ENCODE data around the gene COL1A2.

Gene COL1A2

GRCh38 chr7:94439893-94440381 is 45.2 kb downstream of the COL1A2 start:
- DNase-seq, result no peak

- no peak for DNase-seq
Measured at GRCh38 chr7:94440451-94441039, 45.9 kb downstream of the COL1A2 start.

- DNase-seq, result no peak
Measured at GRCh38 chr7:94441138-94441537, 46.4 kb downstream of the COL1A2 start.

- DNase-seq, result no peak
Measured at GRCh38 chr7:94442639-94443038, 47.9 kb downstream of the COL1A2 start.

GRCh38 chr7:94444813-94445212 is 50.1 kb downstream of the COL1A2 start:
- no peak for DNase-seq

- DNase-seq, result no peak
Measured at GRCh38 chr7:94445696-94446194, 51.0 kb downstream of the COL1A2 start.

GRCh38 chr7:94446308-94446707 is 51.6 kb downstream of the COL1A2 start:
- DNase-seq, result no peak

- DNase-seq, result peak; percentile 78
Measured at GRCh38 chr7:94449151-94449725, 54.5 kb downstream of the COL1A2 start.

- no peak for DNase-seq
Measured at GRCh38 chr7:94450044-94450697, 55.5 kb downstream of the COL1A2 start.

GRCh38 chr7:94451187-94451586 is 56.5 kb downstream of the COL1A2 start:
- DNase-seq, result no peak

- no peak for DNase-seq
Measured at GRCh38 chr7:94452239-94452638, 57.5 kb downstream of the COL1A2 start.

- no peak for DNase-seq
Measured at GRCh38 chr7:94453898-94454297, 59.2 kb downstream of the COL1A2 start.

GRCh38 chr7:94458041-94458440 is 63.3 kb downstream of the COL1A2 start:
- DNase-seq, result no peak

GRCh38 chr7:94466516-94466915 is 71.8 kb downstream of the COL1A2 start:
- no peak for DNase-seq

- DNase-seq, result no peak
Measured at GRCh38 chr7:94471604-94472003, 76.9 kb downstream of the COL1A2 start.

- no peak for DNase-seq
Measured at GRCh38 chr7:94472608-94473007, 77.9 kb downstream of the COL1A2 start.

- DNase-seq, result no peak
Measured at GRCh38 chr7:94476251-94476840, 81.7 kb downstream of the COL1A2 start.

- no peak for DNase-seq
Measured at GRCh38 chr7:94477878-94478277, 83.2 kb downstream of the COL1A2 start.

GRCh38 chr7:94478648-94479214 is 84.0 kb downstream of the COL1A2 start:
- no peak for DNase-seq

All from hematopoietic multipotent progenitor cell treated with erythropoietin and hydrocortisone succinate and interleukin-3 and kit ligand, for 4 days (in vitro differentiated cells).